H1 (cell line): ENCODE data around the gene SLC17A1. TPM values are rescaled to one million over a fixed set of nuclear protein-coding genes. Genes with fewer than 3 reads are reported as not detected.

Source experiments
- CTCF ChIA-PET: fragments of 300-600 bp; sonication (Branson Sonifier 250); formaldehyde crosslinking; loops from one replicate; lab custom pipeline; 2021; ENCODE audit not compliant: partially characterized antibody; lab: Charles Lee
- POLR2A ChIA-PET: fragments of 300-600 bp; sonication (Branson Sonifier 250); formaldehyde crosslinking; loops from one replicate; lab custom pipeline; 2021; ENCODE audit warnings: inconsistent platforms; ENCODE audit not compliant: partially characterized antibody; lab: Charles Lee
- DNase-seq, 2 experiments: peaks; one replicate each; pipeline versions ENCODE4 v3.0.0 to v3.0.0-alpha.2; 2010 to 2022; ENCODE audit warnings: low spot score in 2 of 2, low read depth in 1 of 2, mixed read lengths in 1 of 2
- FAIRE-seq: peaks from 2 replicates; lab custom pipeline; 2011; peaks lifted over from hg19 to GRCh38; lab: Jason Lieb, UNC
- H2AFZ ChIP-seq: 2 replicates; pipeline ENCODE4 v1.8.1; 2012; ENCODE audit warnings: low read length, inconsistent platforms
- H2AK5ac ChIP-seq: 2 replicates; pipeline ENCODE4 v1.6.1; 2013; ENCODE audit warnings: low read depth, low read length
- H2BK120ac ChIP-seq: replicated peaks from 2 replicates; pipeline ENCODE3; 2013; ENCODE audit warnings: low read depth, low read length, inconsistent platforms
- H2BK12ac ChIP-seq: 2 replicates; pipeline ENCODE4 v1.6.1; 2013; ENCODE audit warnings: low read depth, low read length
- H2BK15ac ChIP-seq: 2 replicates; pipeline ENCODE4 v1.6.1; 2013; ENCODE audit warnings: low read length
- H2BK20ac ChIP-seq: 2 replicates; pipeline ENCODE4 v1.6.1; 2013; ENCODE audit warnings: low read length
- H2BK5ac ChIP-seq: 2 replicates; pipeline ENCODE4 v1.6.1; 2013; ENCODE audit warnings: low read depth, low read length
- H3K14ac ChIP-seq: 2 replicates; pipeline ENCODE4 v1.6.1; 2013; ENCODE audit warnings: inconsistent platforms; ENCODE audit not compliant: insufficient read length
- H3K18ac ChIP-seq: 2 replicates; pipeline ENCODE4 v1.6.1; 2013; ENCODE audit warnings: low read length; ENCODE audit errors: extremely low read depth
- H3K23ac ChIP-seq: 2 replicates; pipeline ENCODE4 v1.6.1; 2013; ENCODE audit warnings: inconsistent platforms; ENCODE audit not compliant: insufficient read length
- H3K23me2 ChIP-seq: 2 replicates; pipeline ENCODE4 v1.6.1; 2013; ENCODE audit warnings: low read depth, low read length
- H3K27ac ChIP-seq: 2 replicates; pipeline ENCODE4 v1.6.1; 2011; ENCODE audit warnings: low read depth, low read length, inconsistent platforms
- H3K27me3 ChIP-seq, 4 experiments: replicated peaks in 1 of 4; 1 replicate in 1 of 4; 2 replicates in 3 of 4; pipeline versions ENCODE4 v1.6.1 to v1.8.1; 2011 to 2013; ENCODE audit warnings: low read length in 3 of 4, mild to moderate bottlenecking in 3 of 4, inconsistent platforms in 2 of 4, mixed read lengths in 2 of 4, moderate library complexity in 1 of 4; ENCODE audit not compliant: control insufficient read depth in 3 of 4, insufficient read depth in 3 of 4; ENCODE audit errors: extremely low read depth in 1 of 4
- H3K36me3 ChIP-seq, 4 experiments: 2 replicates each; pipeline versions ENCODE4 v1.6.1 to v1.8.1; 2011 to 2013; ENCODE audit warnings: mild to moderate bottlenecking in 4 of 4, low read length in 3 of 4, moderate library complexity in 2 of 4, control low read depth in 1 of 4, inconsistent platforms in 1 of 4; ENCODE audit not compliant: insufficient read depth in 4 of 4, control insufficient read depth in 2 of 4
- H3K4ac ChIP-seq: replicated peaks from 2 replicates; pipeline ENCODE3; 2013; ENCODE audit warnings: low read length, low read depth, mixed read lengths, inconsistent platforms; ENCODE audit not compliant: insufficient read length
- H3K4me1 ChIP-seq, 4 experiments: replicated peaks in 1 of 4; 1 replicate in 1 of 4; 2 replicates in 3 of 4; pipeline versions ENCODE4 v1.6.1 to v1.8.1; 2011 to 2013; ENCODE audit warnings: low read length in 3 of 4, inconsistent platforms in 2 of 4, mixed read lengths in 1 of 4; ENCODE audit not compliant: insufficient read depth in 4 of 4, control insufficient read depth in 3 of 4
- H3K4me2 ChIP-seq, 2 experiments: 2 replicates each; pipeline versions ENCODE4 v1.6.1 to v1.8.1; 2011 to 2013; ENCODE audit warnings: low read depth in 2 of 2, low read length in 2 of 2, control low read depth in 1 of 2, inconsistent platforms in 1 of 2, mild to moderate bottlenecking in 1 of 2; ENCODE audit not compliant: insufficient read depth in 1 of 2
- H3K4me3 ChIP-seq, 4 experiments: fragments of 200-600, 300-600 bp in 1 of 4; sonication (generic), shearing (Covaris generic), sonication (Bioruptor Twin) in 1 of 4; 2 replicates each; pipeline versions ENCODE4 v1.5.1 to v1.8.1; 2011 to 2016; ENCODE audit warnings: low read length in 4 of 4, low read depth in 3 of 4, control low read depth in 2 of 4, inconsistent platforms in 2 of 4, mild to moderate bottlenecking in 2 of 4, mixed read lengths in 1 of 4, moderate library complexity in 1 of 4; ENCODE audit not compliant: insufficient read depth in 2 of 4; ENCODE audit errors: extremely low read depth in 1 of 4
- H3K56ac ChIP-seq: replicated peaks from 2 replicates; pipeline ENCODE3; 2013; ENCODE audit warnings: low read depth, mild to moderate bottlenecking, mixed read lengths, low read length, inconsistent platforms; ENCODE audit not compliant: insufficient read length
- H3K79me1 ChIP-seq: 2 replicates; pipeline ENCODE4 v1.6.1; 2013; ENCODE audit warnings: low read depth, low read length, control low read depth
- H3K79me2 ChIP-seq, 2 experiments: 2 replicates each; pipeline versions ENCODE4 v1.6.1 to v1.8.1; 2012 to 2013; ENCODE audit warnings: low read length in 2 of 2, mild to moderate bottlenecking in 2 of 2, inconsistent platforms in 1 of 2; ENCODE audit not compliant: insufficient read depth in 2 of 2, control insufficient read depth in 1 of 2
- H3K9ac ChIP-seq, 4 experiments: replicated peaks in 1 of 4; 1 replicate in 1 of 4; 2 replicates in 3 of 4; pipeline versions ENCODE4 v1.6.1 to v1.8.1; 2011 to 2013; ENCODE audit warnings: low read depth in 3 of 4, low read length in 3 of 4, control low read depth in 2 of 4, mild to moderate bottlenecking in 2 of 4, moderate library complexity in 2 of 4, inconsistent platforms in 1 of 4; ENCODE audit errors: extremely low read depth in 1 of 4
- H3K9me3 ChIP-seq, 2 experiments: 2 replicates each; pipeline versions ENCODE4 v1.6.1 to v1.8.1; 2012 to 2013; ENCODE audit warnings: mild to moderate bottlenecking in 2 of 2, moderate library complexity in 2 of 2, control low read depth in 1 of 2, inconsistent platforms in 1 of 2, low read depth in 1 of 2, low read length in 1 of 2, mixed read lengths in 1 of 2; ENCODE audit not compliant: insufficient read depth in 2 of 2
- H4K20me1 ChIP-seq, 2 experiments: replicated peaks in 1 of 2; 2 replicates each; pipeline versions ENCODE3 to v1.8.1; 2011 to 2013; ENCODE audit warnings: inconsistent platforms in 2 of 2, low read length in 2 of 2, mild to moderate bottlenecking in 1 of 2; ENCODE audit not compliant: insufficient read depth in 2 of 2, control insufficient read depth in 1 of 2
- H4K5ac ChIP-seq: 2 replicates; pipeline ENCODE4 v1.6.1; 2013; ENCODE audit warnings: low read length, low read depth, mixed read lengths, inconsistent platforms; ENCODE audit not compliant: insufficient read length
- H4K8ac ChIP-seq: 2 replicates; pipeline ENCODE4 v1.8.0; 2013; ENCODE audit warnings: mild to moderate bottlenecking, moderate library complexity, low read length, inconsistent platforms; ENCODE audit not compliant: insufficient read depth; ENCODE audit errors: extremely low read depth
- H4K91ac ChIP-seq: replicated peaks from 2 replicates; pipeline ENCODE3; 2013; ENCODE audit warnings: low read length, mixed read lengths, inconsistent platforms; ENCODE audit not compliant: insufficient read length
- BACH1 ChIP-seq: IDR thresholded peaks from 2 replicates; pipeline ENCODE4 v1.6.1; 2012; ENCODE audit warnings: low read length, improper control_type of control experiment
- CBX8 ChIP-seq: fragments of 300-800, 300-1000 bp; sonication (generic); IDR thresholded peaks from 2 replicates; pipeline ENCODE4 v1.7.1; 2016; ENCODE audit warnings: low read depth, low read length, borderline replicate concordance
- CEBPB ChIP-seq: IDR thresholded peaks from 2 replicates; pipeline ENCODE4 v1.6.1; 2012; ENCODE audit warnings: low read depth, low read length
- CHD1 ChIP-seq: IDR thresholded peaks from 2 replicates; pipeline ENCODE4 v1.6.1; 2012; ENCODE audit warnings: low read depth, low read length, improper control_type of control experiment
- CHD2 ChIP-seq: IDR thresholded peaks from 2 replicates; pipeline ENCODE4 v1.6.1; 2012; ENCODE audit warnings: low read length, improper control_type of control experiment
- E2F6 ChIP-seq: IDR thresholded peaks from 2 replicates; pipeline ENCODE4 v1.6.1; 2012; ENCODE audit warnings: inconsistent platforms
- NRF1 ChIP-seq: IDR thresholded peaks from 2 replicates; pipeline ENCODE4 v1.6.1; 2011; ENCODE audit warnings: mild to moderate bottlenecking, low read depth, low read length, improper control_type of control experiment
- RBBP5 ChIP-seq: IDR thresholded peaks from 2 replicates; pipeline ENCODE4 v1.7.1; 2012; ENCODE audit warnings: low read depth, mild to moderate bottlenecking, inconsistent platforms, low read length, moderate library complexity, borderline replicate concordance
- RNF2 ChIP-seq: fragments of 200-900, 300-1000 bp; sonication (generic); IDR thresholded peaks from 2 replicates; pipeline ENCODE4 v1.7.1; 2016; ENCODE audit warnings: borderline replicate concordance, low read depth, mild to moderate bottlenecking, antibody characterized with exemption, low read length; ENCODE audit not compliant: poor library complexity, severe bottlenecking; ENCODE audit errors: missing control alignments
- SIX5 ChIP-seq: IDR thresholded peaks from 2 replicates; pipeline ENCODE4 v1.6.1; 2011; ENCODE audit warnings: mild to moderate bottlenecking, low read depth, low read length
- SP2 ChIP-seq: IDR thresholded peaks from 2 replicates; pipeline ENCODE4 v1.6.1; 2012; ENCODE audit warnings: mild to moderate bottlenecking, low read length, inconsistent platforms
- TCF12 ChIP-seq: IDR thresholded peaks from 2 replicates; pipeline ENCODE4 v1.6.1; 2011; ENCODE audit warnings: low read depth, mild to moderate bottlenecking, low read length
- WGBS, 2 experiments: shearing (Covaris generic) in 1 of 2; methylation state at CpG; one replicate each; pipeline versions ENCODE4 v1.1.6 to v1.1.7; 2013 to 2015; ENCODE audit warnings: low lambda C conversion rate in 2 of 2, mixed read lengths in 2 of 2, inconsistent platforms in 1 of 2, low coverage in 1 of 2, missing lambda C conversion rate in 1 of 2; ENCODE audit not compliant: insufficient replicate concordance in 2 of 2, insufficient coverage in 1 of 2, insufficient read length in 1 of 2; ENCODE audit errors: extremely low coverage in 1 of 2, missing lambda C conversion rate in 1 of 2; 5-methylcytosine and 5-hydroxymethylcytosine counted together
- polyA plus RNA-seq, 7 experiments: library from polyadenylated mRNA; depleted of rRNA in 3 of 7; stranded (reverse) in 5 of 7; unstranded in 2 of 7; fragments of >200 nt in 5 of 7; fragments of 200-250 nt in 2 of 7; gene quantifications; 1 replicate in 5 of 7; 2 replicates in 1 of 7; 4 replicates in 1 of 7; pipeline versions ENCODE4 v1.2.1 to v1.2.3, GENCODE V29; 2011 to 2013; ENCODE audit warnings: missing spikeins in 2 of 7, mixed read lengths in 2 of 7
- total RNA-seq: library from RNA; stranded (reverse); fragmentation: NEBNext Ultra II Directional; extraction: Animal tissue kit (Norgen Biotek cat#: 25700); gene quantifications from 2 replicates; pipeline ENCODE4 v1.2.1, GENCODE V29; 2021

The SLC17A1 gene
- total and polyA plus RNA-seq, 2 of the 8 experiments (the other 6 are each of a cell fraction or from before 2014, with no cell fraction given), result not detected

- TF ChIP-seq SIX5 (no peak), RBBP5 (no peak), NRF1 (no peak), CBX8 (no peak), CEBPB (no peak), E2F6 (no peak), BACH1 (no peak), CHD1 (no peak), CHD2 (no peak), TCF12 (no peak), RNF2 (no peak), SP2 (no peak)
- Histone ChIP-seq H3K9ac (no peak overlapping the region), H2BK20ac (no peak overlapping the region), H3K4me2 (no peak overlapping the region), H3K23ac (no peak overlapping the region), H2BK15ac (no peak overlapping the region), H4K8ac (no peak overlapping the region), H2AFZ (no peak overlapping the region), H2BK5ac (no peak overlapping the region), H4K5ac (no peak overlapping the region), H3K18ac (no peak overlapping the region), H4K20me1 (no peaks in the 10 kb centered on the region), H3K9me3 (no peaks in the 10 kb centered on the region), H3K56ac (no peak overlapping the region), H2AK5ac (no peak overlapping the region), H3K36me3 (no peaks in the 10 kb centered on the region), H3K4ac (no peak overlapping the region), H3K79me1 (no peaks in the 10 kb centered on the region), H3K23me2 (no peaks in the 10 kb centered on the region; the same call in 1 of the 2 replicates), H3K79me2 (no peaks in the 10 kb centered on the region), H3K4me3 (no peak overlapping the region), H2BK12ac (no peak overlapping the region), H3K4me1 (no peaks in the 10 kb centered on the region), H4K91ac (no peak overlapping the region), H2BK120ac (no peak overlapping the region), H3K14ac (no peak overlapping the region), H3K27ac (no peak overlapping the region), H3K27me3 (no peaks in the 10 kb centered on the region)
- ChIA-PET CTCF (interaction anchor here (0.7 kb wide), 1 partner anchor 8 kb away, joined by 3 read pairs; no protein-coding TSS in a partner anchor), POLR2A (no interaction called here)
- WGBS, 2 experiments, result 93% methylated on average over 1 of the region's 1 CpG; no CpG with 5 or more reads in 1 of the 2 experiments
- FAIRE-seq (no peak), DNase-seq (no peak)
Observed at GRCh38 chr6:25755483-25755882, 76.4 kb downstream of the SLC17A1 start.
